ENCODE measurements around the gene C3. TPM values are rescaled to one million over a fixed set of nuclear protein-coding genes. Genes with fewer than 3 reads are reported as not detected.
"Not testable (repeated sequence)": the region's sequence is repeated elsewhere in the genome, so short reads cannot be mapped to it uniquely, and the experiment has no call there.

C3 gene
- total RNA-seq, 2 experiments from 2014 or later: 0.34 to 1.1 TPM

GRCh38 chr19:6710273-6711077, 10.0 kb downstream of the C3 start:
- no peak overlapping the region for H3K27ac Mint-ChIP-seq
- POLR2A ChIA-PET: no interaction called here
- DNase-seq (peak; percentile 35), ATAC-seq (peak; percentile 28)
- peaks cover 11% of the 10 kb centered on the region for H3K4me1 Mint-ChIP-seq (ENCODE audit: low read depth)
- no peaks in the 10 kb centered on the region for H3K9me3 Mint-ChIP-seq
- peaks cover 21% of the 10 kb centered on the region for H3K27me3 Mint-ChIP-seq
- H3K4me3 Mint-ChIP-seq: no peak overlapping the region
- H3K36me3 Mint-ChIP-seq (ENCODE audit: low read depth): no peaks in the 10 kb centered on the region
- TF ChIP-seq CTCF (IDR thresholded peaks at IDR 0.05): no peak
- CTCF ChIA-PET: interaction anchor here (1.0 kb wide), 2 partner anchors 32 to 76 kb away, joined by 3 to 4 read pairs; no protein-coding TSS in a partner anchor
- intact Hi-C loops (cut with micrococcal nuclease): no loop called here

DNA sequence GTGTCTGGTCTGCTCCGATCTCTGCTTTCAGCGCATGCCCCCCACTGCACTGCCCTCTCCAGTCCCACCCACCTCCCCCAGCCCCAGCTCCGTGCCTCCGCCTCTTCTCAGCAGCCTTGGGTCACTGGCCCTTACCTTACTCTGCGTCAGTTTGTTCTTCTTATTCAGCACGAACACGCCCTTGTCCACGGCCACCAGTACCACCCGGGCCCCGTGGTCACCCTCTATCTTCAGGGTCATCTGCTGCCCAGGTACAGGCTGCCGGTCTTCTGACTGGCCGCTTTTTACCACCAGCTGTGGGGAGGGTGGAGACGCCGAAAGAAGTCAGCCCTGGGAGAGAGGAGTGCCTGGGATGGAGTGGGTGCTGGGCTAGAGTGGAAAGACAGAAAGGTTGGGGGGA, 10.9 kb downstream of the C3 start:
- H3K27ac Mint-ChIP-seq: no peak overlapping the region
- H3K4me1 Mint-ChIP-seq (ENCODE audit: low read depth): peaks cover 11% of the 10 kb centered on the region
- DNase-seq: no peak
- H3K36me3 Mint-ChIP-seq (ENCODE audit: low read depth): no peaks in the 10 kb centered on the region
- no peak for ATAC-seq
- intact Hi-C loops (cut with micrococcal nuclease): no loop called here
- no peak for TF ChIP-seq CTCF (IDR thresholded peaks at IDR 0.05)
- H3K27me3 Mint-ChIP-seq: peaks cover 21% of the 10 kb centered on the region
- CTCF ChIA-PET: no interaction called here
- H3K9me3 Mint-ChIP-seq: no peaks in the 10 kb centered on the region
- POLR2A ChIA-PET: interaction anchor here (0.6 kb wide), 1 partner anchor 223 kb away, joined by 3 read pairs; no protein-coding TSS in a partner anchor
- H3K4me3 Mint-ChIP-seq: no peak overlapping the region

DNA sequence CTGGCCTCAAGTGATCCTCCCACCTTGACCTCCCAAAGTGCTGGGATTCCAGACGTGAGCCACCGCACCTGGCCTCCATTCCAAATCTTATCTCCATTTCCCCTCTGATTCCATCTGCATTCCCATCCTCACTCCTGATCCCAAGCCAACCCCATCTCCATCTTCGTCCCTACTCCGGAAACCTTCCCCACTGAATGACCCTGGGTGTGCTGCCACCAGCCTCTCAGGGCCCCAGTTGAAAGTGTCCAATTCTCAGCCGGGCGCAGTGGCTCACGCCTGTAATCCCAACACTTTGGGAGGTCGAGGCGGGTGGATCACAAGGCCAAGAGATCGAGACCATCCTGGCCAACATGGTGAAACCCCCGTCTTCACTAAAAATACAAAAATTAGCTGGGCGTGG, 11.5 kb downstream of the C3 start:
- CTCF ChIA-PET; POLR2A ChIA-PET; ATAC-seq; H3K27ac Mint-ChIP-seq; H3K9me3 Mint-ChIP-seq; H3K36me3 Mint-ChIP-seq (ENCODE audit: low read depth); DNase-seq; intact Hi-C loops (cut with micrococcal nuclease); H3K4me3 Mint-ChIP-seq: not testable (repeated sequence)
- peaks cover 11% of the 10 kb centered on the region for H3K4me1 Mint-ChIP-seq (ENCODE audit: low read depth)
- peaks cover 21% of the 10 kb centered on the region for H3K27me3 Mint-ChIP-seq

- intact Hi-C loops (cut with micrococcal nuclease): no loop called here
Observed at GRCh38 chr19:6708346-6708745, 12.1 kb downstream of the C3 start.

GRCh38 chr19:6707658-6708018, 12.8 kb downstream of the C3 start:
- ChIA-PET CTCF (no interaction called here), POLR2A (interaction anchor here (1.2 kb wide), 1 partner anchor 19 kb away, joined by 3 read pairs; no protein-coding TSS in a partner anchor)
- Mint-ChIP-seq H3K4me3 (no peak overlapping the region), H3K27me3 (peaks cover 21% of the 10 kb centered on the region), H3K9me3 (no peaks in the 10 kb centered on the region), H3K27ac (no peak overlapping the region), H3K36me3 (ENCODE audit: low read depth) (no peaks in the 10 kb centered on the region), H3K4me1 (ENCODE audit: low read depth) (peaks cover 11% of the 10 kb centered on the region)
- ATAC-seq: no peak
- TF ChIP-seq CTCF (IDR thresholded peaks at IDR 0.05): no peak
- intact Hi-C loops (cut with micrococcal nuclease): no loop called here
- DNase-seq: no peak

More at GRCh38 chr19:6708346-6708745, 12.1 kb downstream of the C3 start:
- H3K27ac Mint-ChIP-seq: no peak overlapping the region
- H3K27me3 Mint-ChIP-seq: peaks cover 21% of the 10 kb centered on the region
- peaks cover 11% of the 10 kb centered on the region for H3K4me1 Mint-ChIP-seq (ENCODE audit: low read depth)
- H3K36me3 Mint-ChIP-seq (ENCODE audit: low read depth): no peaks in the 10 kb centered on the region
- H3K9me3 Mint-ChIP-seq: no peaks in the 10 kb centered on the region
- CTCF ChIA-PET: no interaction called here
- no peak for TF ChIP-seq CTCF (IDR thresholded peaks at IDR 0.05)
- POLR2A ChIA-PET: interaction anchor here (1.2 kb wide), 1 partner anchor 20 kb away, joined by 3 read pairs; no protein-coding TSS in a partner anchor
- H3K4me3 Mint-ChIP-seq: no peak overlapping the region
- no peak for ATAC-seq
- DNase-seq: no peak
